ENCODE data around the gene IARS2. TPM values are rescaled to one million over a fixed set of nuclear protein-coding genes. Genes with fewer than 3 reads are reported as not detected.

Gene IARS2
- total RNA-seq, 1 experiment from 2014 or later, result 106 TPM

DNA sequence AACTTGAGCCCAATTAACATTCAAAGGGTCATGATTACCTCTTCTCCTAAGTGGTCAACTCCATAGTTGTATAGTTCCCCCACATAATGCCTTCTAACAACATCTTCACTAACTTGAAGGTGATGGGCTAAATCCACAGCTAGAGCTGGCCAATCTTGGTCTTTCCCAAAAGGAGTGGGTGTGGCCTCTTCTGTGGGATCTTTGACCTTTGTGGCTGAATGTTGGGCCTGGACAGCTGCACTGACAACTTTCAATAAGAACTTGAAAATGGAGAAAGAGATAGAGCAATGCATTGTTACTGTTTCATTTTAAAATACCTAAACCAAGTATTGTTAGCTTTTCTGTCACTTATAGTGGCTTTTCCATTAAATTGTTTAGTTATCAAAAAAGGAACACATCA is 59.2 kb downstream of the IARS2 start:
- no peaks in the 10 kb centered on the region for H3K9me2 ChIP-seq (ENCODE audit: insufficient read depth)
- RAD21 ChIA-PET (ENCODE audit: low non-redundant PET in 1 of 2, low total read pairs in 2 of 2, uncharacterized antibody in 2 of 2, unreplicated experiment in 2 of 2), result no interaction called here
- no peak for ATAC-seq
- TF ChIP-seq EZH2 (IDR thresholded peaks at IDR 0.05), result no peak
- TF ChIP-seq TCF7L2 (IDR thresholded peaks at IDR 0.05; ENCODE audit: borderline replicate concordance, extremely low read depth, insufficient read depth, insufficient read length), result no peak
- no peak for TF ChIP-seq RAD21 (IDR thresholded peaks at IDR 0.05; ENCODE audit: low read depth)
- no peak for TF ChIP-seq JUND (IDR thresholded peaks at IDR 0.05)
- no peak for TF ChIP-seq ELF1 (IDR thresholded peaks at IDR 0.05; ENCODE audit: borderline replicate concordance, low read depth)
- TF ChIP-seq ZFX (IDR thresholded peaks at IDR 0.05), result no peak
- TF ChIP-seq CBX3 (IDR thresholded peaks at IDR 0.05; ENCODE audit: low read depth), result no peak
- no peak for TF ChIP-seq SRF (IDR thresholded peaks at IDR 0.05; ENCODE audit: low read depth)
- TF ChIP-seq POLR2A (IDR thresholded peaks at IDR 0.05; ENCODE audit: borderline replicate concordance, extremely low read depth, insufficient read depth, insufficient read length), result no peak
- TF ChIP-seq EZH2phosphoT487 (IDR thresholded peaks at IDR 0.05; ENCODE audit: borderline replicate concordance), result no peak
- H3K4me3 ChIP-seq (replicated peaks in 1 of 2; ENCODE audit: low read depth in 1 of 2, low read length in 2 of 2), result no peak overlapping the region
- H3K27me3 ChIP-seq (ENCODE audit: insufficient read depth, low read length), result no peaks in the 10 kb centered on the region
- no peaks in the 10 kb centered on the region for H4K20me1 ChIP-seq (ENCODE audit: insufficient read depth)
- peaks cover 16 to 17% of the 10 kb centered on the region in 2 experiments for H3K36me3 ChIP-seq (ENCODE audit: control insufficient read depth in 1 of 2, insufficient read depth in 2 of 2, low read length in 2 of 2)
- H2AFZ ChIP-seq (ENCODE audit: low read depth, low read length, poor library complexity, severe bottlenecking), result no peak overlapping the region
- CTCF ChIA-PET, result no interaction called here
- H3K4me1 ChIP-seq (ENCODE audit: control insufficient read depth in 1 of 2, insufficient read depth in 2 of 2, low read length in 2 of 2), result no peaks in the 10 kb centered on the region
- POLR2A ChIA-PET, result interaction anchor here (1.1 kb wide), 1 partner anchor 10 kb away, joined by 3 read pairs; no protein-coding TSS in a partner anchor
- H3K27ac ChIP-seq (ENCODE audit: low read depth, low read length), result no peak overlapping the region
- no peaks in the 10 kb centered on the region for H3K9me3 ChIP-seq (ENCODE audit: control insufficient read depth in 1 of 2, insufficient read depth in 1 of 2, low read depth in 1 of 2, low read length in 2 of 2)
- DNase-seq (ENCODE audit: low read depth, low spot score), result no peak
- no TSS peak for BruUV-seq (replicated peaks)
- H3K79me2 ChIP-seq (ENCODE audit: insufficient read depth, low read length), result no peaks in the 10 kb centered on the region
- intact Hi-C loops (cut with micrococcal nuclease), result no loop called here
- no peak overlapping the region for H3K9ac ChIP-seq (ENCODE audit: low read length)
- H3K4me2 ChIP-seq (ENCODE audit: low read length), result no peak overlapping the region

DNA sequence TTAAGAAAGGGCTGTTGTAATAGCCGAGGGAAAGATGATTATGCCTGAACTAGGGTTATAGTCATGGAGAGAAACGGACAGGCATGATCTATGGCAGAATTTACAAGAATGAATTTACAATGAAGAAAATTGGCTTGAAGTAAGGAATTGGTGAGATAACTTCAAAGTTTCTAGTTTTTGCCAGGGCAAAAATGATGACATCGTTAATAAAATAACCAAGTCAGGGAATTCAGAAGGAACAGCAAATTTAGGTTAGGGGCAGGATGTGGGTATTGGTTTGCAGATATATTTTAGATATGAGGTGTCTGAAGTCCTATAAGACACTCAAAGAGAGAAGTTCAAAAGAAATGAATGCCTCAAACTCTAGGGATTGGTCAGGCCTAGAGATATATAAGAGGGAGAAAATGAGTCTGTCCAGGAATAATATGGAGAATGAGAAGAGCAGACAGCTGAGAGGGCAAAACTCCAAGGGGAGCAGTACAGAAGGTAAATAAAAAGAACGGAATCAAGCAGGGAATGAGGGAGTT is 62.8 kb downstream of the IARS2 start:
- Histone ChIP-seq H4K20me1 (ENCODE audit: insufficient read depth) (no peaks in the 10 kb centered on the region), H3K36me3 (ENCODE audit: control insufficient read depth in 1 of 2, insufficient read depth in 2 of 2, low read length in 2 of 2) (peaks cover 11 to 16% of the 10 kb centered on the region in 2 experiments), H3K4me1 (ENCODE audit: control insufficient read depth in 1 of 2, insufficient read depth in 2 of 2, low read length in 2 of 2) (no peaks in the 10 kb centered on the region), H3K27me3 (ENCODE audit: insufficient read depth, low read length) (no peaks in the 10 kb centered on the region), H3K9ac (ENCODE audit: low read length) (no peak overlapping the region), H3K79me2 (ENCODE audit: insufficient read depth, low read length) (no peaks in the 10 kb centered on the region), H3K4me3 (replicated peaks in 1 of 2; ENCODE audit: low read depth in 1 of 2, low read length in 2 of 2) (no peak overlapping the region), H3K27ac (ENCODE audit: low read depth, low read length) (no peak overlapping the region), H3K9me3 (ENCODE audit: control insufficient read depth in 1 of 2, insufficient read depth in 1 of 2, low read depth in 1 of 2, low read length in 2 of 2) (no peaks in the 10 kb centered on the region), H3K4me2 (ENCODE audit: low read length) (no peak overlapping the region), H2AFZ (ENCODE audit: low read depth, low read length, poor library complexity, severe bottlenecking) (no peak overlapping the region), H3K9me2 (ENCODE audit: insufficient read depth) (no peaks in the 10 kb centered on the region)
- ATAC-seq, result no peak
- ChIA-PET POLR2A (no interaction called here), CTCF (no interaction called here), RAD21 (ENCODE audit: low non-redundant PET in 1 of 2, low total read pairs in 2 of 2, uncharacterized antibody in 2 of 2, unreplicated experiment in 2 of 2) (no interaction called here)
- intact Hi-C loops (cut with micrococcal nuclease), result no loop called here
- no peak for DNase-seq (ENCODE audit: low read depth, low spot score)
- no TSS peak for BruUV-seq (replicated peaks)
- TF ChIP-seq TCF7L2 (IDR thresholded peaks at IDR 0.05; ENCODE audit: borderline replicate concordance, extremely low read depth, insufficient read depth, insufficient read length) (no peak), EGR1 (IDR thresholded peaks at IDR 0.05; ENCODE audit: low read depth) (no peak), POLR2AphosphoS5 (IDR thresholded peaks at IDR 0.05; ENCODE audit: low read depth, low read length) (no peak), EZH2 (IDR thresholded peaks at IDR 0.05) (no peak), POLR2A (IDR thresholded peaks at IDR 0.05; ENCODE audit: borderline replicate concordance, extremely low read depth, insufficient read depth, insufficient read length) (no peak), ZFX (IDR thresholded peaks at IDR 0.05) (no peak), SP1 (IDR thresholded peaks at IDR 0.05; ENCODE audit: low read depth) (no peak), EZH2phosphoT487 (IDR thresholded peaks at IDR 0.05; ENCODE audit: borderline replicate concordance) (no peak), CBX3 (IDR thresholded peaks at IDR 0.05; ENCODE audit: low read depth) (no peak), SRF (IDR thresholded peaks at IDR 0.05; ENCODE audit: low read depth) (no peak), JUND (IDR thresholded peaks at IDR 0.05) (no peak), ZNF274 (IDR thresholded peaks at IDR 0.05; ENCODE audit: low read depth, low read length) (no peak), RAD21 (IDR thresholded peaks at IDR 0.05; ENCODE audit: low read depth) (no peak), CEBPB (IDR thresholded peaks at IDR 0.05; ENCODE audit: low read depth) (no peak)
- TF ChIP-seq, protein P1, sequence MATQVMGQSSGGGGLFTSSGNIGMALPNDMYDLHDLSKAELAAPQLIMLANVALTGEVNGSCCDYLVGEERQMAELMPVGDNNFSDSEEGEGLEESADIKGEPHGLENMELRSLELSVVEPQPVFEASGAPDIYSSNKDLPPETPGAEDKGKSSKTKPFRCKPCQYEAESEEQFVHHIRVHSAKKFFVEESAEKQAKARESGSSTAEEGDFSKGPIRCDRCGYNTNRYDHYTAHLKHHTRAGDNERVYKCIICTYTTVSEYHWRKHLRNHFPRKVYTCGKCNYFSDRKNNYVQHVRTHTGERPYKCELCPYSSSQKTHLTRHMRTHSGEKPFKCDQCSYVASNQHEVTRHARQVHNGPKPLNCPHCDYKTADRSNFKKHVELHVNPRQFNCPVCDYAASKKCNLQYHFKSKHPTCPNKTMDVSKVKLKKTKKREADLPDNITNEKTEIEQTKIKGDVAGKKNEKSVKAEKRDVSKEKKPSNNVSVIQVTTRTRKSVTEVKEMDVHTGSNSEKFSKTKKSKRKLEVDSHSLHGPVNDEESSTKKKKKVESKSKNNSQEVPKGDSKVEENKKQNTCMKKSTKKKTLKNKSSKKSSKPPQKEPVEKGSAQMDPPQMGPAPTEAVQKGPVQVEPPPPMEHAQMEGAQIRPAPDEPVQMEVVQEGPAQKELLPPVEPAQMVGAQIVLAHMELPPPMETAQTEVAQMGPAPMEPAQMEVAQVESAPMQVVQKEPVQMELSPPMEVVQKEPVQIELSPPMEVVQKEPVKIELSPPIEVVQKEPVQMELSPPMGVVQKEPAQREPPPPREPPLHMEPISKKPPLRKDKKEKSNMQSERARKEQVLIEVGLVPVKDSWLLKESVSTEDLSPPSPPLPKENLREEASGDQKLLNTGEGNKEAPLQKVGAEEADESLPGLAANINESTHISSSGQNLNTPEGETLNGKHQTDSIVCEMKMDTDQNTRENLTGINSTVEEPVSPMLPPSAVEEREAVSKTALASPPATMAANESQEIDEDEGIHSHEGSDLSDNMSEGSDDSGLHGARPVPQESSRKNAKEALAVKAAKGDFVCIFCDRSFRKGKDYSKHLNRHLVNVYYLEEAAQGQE (IDR thresholded peaks at IDR 0.05; ENCODE audit: low read depth), result no peak
